GM19023 (cell line): ENCODE measurements around the gene PARP9.
"Not testable (repeated sequence)": the region's sequence is repeated elsewhere in the genome, so short reads cannot be mapped to it uniquely, and the experiment has no call there.

ENCODE experiments used
- ATAC-seq: cut with Tn5 transposase; IDR thresholded peaks from one replicate; pipeline ENCODE4 v1.9.1; 2021; ENCODE audit warnings: mild to moderate bottlenecking, moderate library complexity; ENCODE audit not compliant: unreplicated experiment

Gene PARP9

GRCh38 chr3:122523317-122523716, 40.8 kb downstream of the PARP9 start:
- no peak for ATAC-seq

- no peak for ATAC-seq
Observed at GRCh38 chr3:122520861-122521260, 43.2 kb downstream of the PARP9 start.

- no peak for ATAC-seq
Observed at GRCh38 chr3:122519693-122520092, 44.4 kb downstream of the PARP9 start.

DNA sequence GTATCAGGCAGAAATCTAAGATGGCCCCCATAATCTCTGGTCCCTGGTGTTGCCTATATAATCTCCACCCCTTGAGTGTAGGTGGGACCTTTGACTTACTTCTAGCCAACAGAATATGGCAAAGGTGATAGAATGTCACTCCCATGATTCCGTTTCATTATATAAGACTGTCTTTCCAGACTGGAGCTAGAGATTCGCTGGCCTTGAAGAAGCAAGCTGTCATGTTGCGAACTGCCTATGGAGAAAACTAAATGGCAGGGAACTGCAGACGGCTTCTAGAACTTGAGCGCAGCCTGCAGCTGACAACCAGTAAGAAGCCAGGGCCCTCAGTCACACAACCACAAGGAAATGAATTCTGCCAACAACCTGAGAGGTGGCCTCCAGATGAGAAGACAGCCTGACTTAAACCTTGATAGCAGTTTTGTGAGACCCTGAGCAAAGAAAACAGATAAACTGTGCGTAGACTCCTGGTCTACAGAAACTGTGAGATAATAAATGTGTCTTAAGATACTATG, 47.2 kb downstream of the PARP9 start:
- ATAC-seq, result no peak

GRCh38 chr3:122515870-122516269, 48.2 kb downstream of the PARP9 start:
- ATAC-seq, result no peak

- ATAC-seq, result peak; percentile 1
Observed at GRCh38 chr3:122515020-122515468, 49.1 kb downstream of the PARP9 start.

DNA sequence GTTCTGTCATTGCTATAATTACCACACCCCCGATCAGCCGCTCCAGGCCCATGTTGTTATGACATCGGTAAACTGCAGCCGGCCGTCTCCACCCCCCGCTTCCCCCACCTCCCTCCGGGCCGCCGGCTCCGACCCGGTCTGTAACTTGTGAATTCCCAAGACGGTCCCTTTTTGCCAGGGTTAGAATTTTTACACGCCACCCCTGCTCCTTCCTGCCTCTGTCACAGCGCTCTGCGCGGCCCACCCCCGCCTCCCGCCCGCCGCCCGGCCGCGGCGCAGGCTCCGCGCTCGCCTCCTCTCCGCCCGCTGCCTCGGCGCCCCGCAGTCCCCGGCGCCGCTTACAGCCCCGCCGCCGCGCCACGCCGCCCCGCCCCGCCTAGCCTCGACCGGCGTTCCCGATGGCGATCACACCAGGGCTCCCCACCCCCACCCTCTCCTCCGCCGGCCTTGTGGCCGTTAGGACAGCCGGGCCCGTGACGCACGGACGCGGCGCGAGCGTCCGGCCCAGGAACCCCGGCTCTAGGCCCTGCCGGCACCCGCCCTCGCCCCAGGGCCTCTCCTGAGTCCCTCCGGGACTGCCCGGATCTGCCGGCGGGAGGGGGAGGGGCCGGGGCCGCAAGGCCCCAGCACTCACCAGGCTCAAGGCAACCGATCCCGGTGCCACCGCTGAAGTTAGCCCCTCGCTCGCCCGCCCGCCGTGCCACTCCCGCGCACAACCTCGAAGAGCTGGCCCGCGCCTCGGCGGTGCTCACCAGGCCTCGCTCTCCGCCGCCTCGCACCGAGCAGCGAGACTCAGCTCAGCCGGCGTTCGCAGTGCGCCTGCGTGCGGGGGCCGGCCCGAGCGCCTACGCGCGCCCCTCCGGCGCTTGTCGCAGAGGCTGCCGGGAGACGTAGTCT, 49.7 kb downstream of the PARP9 start, which contains the start of gene KPNA1:
TSS of gene KPNA1 (minus strand) at position 817 of the 897 bp plus-strand sequence. CDS start 18,374 bp downstream, outside the sequence.
- ATAC-seq, result peak; percentile 91

- ATAC-seq, result no peak
Observed at GRCh38 chr3:122513386-122514122, 50.5 kb downstream of the PARP9 start.

DNA sequence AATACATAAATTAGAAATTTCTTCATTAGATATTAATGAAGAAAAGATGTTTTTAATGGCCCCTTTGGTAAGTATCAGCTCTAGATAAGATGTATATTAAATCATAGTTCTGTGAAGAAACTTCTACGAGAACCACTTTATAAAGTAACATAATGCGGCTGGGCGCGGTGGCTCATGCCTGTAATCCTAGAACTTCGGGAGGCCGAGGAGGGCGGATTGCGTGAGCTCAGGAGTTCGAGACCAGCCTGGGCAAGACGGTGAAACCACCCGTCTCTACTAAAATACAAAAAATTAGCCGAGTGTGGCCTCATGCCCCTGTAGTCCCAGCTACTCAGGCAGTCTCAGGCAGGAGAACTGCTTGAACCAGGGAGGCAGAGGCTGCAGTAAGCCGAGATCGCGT, 51.8 kb downstream of the PARP9 start:
- no peak for ATAC-seq

DNA sequence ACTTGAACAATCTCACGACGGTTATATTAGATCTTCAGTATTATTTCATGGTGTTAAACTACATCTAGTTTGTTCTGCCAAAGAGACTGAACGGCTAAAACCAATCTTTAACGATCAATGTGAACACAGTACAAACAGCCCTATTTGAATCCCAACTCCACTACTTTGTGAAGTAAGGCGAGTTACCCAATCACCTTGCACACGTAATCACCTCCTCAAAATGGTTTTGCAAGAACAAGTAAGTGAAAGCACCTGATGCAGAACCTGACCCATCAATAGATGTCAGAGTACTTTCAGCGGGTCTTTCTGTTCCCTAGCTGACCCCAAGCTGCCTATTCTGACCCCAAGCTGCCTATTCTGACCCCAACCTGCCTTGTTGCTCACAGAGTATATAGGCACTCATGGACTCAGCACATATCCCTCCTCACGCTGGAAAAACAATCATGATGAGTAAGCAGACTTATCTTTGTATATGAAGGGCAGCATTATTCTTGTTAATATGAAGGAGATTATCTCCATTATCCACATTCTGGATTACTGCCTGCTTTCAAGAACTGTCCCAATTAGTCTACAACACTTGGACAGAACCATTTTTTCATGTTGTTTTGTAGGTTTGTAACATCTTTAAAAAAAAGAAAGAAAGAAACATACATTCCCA, 53.1 kb downstream of the PARP9 start:
- ATAC-seq, result no peak

- ATAC-seq, result not testable (repeated sequence)
Observed at GRCh38 chr3:122508944-122509343, 55.2 kb downstream of the PARP9 start.

DNA sequence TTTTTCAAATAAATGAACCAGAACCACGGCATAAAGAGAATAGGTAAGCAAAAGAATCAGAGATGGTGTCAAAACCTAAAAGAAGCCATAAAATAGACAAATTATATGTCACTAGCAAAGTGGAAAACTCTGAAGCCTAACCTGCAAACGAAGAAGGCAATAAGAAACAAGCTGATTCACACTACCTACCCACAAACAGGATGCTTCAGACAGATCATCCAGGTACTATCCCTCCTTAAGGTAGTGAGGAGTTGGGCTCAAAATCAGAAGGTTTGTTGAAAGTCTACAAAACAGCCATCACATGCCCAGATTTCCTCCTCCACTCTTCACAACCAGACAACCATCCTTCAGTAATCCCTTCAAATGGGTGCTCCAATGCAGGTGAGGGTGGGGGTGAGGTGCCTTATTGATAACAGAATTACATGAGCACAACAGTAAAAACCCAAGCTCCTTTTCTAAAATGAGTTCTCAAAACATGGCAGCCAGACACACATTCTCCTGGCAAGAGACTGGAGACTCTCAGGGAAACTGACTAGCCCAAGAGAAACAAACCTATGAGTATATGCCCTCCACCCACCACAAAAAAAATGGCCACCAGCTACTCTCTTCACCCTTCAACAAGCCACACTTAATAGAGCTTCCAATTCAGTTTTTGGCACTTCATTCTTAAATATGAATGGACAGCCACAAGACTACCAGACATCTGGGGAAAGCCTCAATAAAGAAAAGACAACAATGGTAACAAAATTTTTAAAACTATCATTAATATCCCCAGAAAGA, 55.8 kb downstream of the PARP9 start:
- no peak for ATAC-seq

DNA sequence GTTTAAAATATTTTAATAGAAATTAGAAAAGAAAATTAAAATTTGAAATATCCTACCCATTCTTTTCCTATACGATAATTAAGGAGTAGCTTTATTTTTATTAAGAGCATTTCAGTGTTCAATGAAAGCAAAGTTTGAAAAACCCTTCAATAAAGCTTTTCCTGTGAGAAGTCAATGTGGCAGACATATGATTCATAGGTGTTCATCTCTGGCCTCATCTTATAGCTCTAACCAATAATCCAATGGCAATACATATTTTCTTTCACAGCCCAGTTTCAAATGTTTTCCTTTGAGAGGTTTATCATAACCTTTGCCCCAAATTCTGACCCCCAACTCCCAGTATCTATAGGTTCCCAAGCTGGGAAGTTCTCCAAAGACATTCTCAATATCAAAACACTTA, 57.6 kb downstream of the PARP9 start:
- no peak for ATAC-seq

GRCh38 chr3:122505676-122506075, 58.4 kb downstream of the PARP9 start:
- ATAC-seq, result no peak

- no peak for ATAC-seq
Observed at GRCh38 chr3:122502941-122503340, 61.2 kb downstream of the PARP9 start.

DNA sequence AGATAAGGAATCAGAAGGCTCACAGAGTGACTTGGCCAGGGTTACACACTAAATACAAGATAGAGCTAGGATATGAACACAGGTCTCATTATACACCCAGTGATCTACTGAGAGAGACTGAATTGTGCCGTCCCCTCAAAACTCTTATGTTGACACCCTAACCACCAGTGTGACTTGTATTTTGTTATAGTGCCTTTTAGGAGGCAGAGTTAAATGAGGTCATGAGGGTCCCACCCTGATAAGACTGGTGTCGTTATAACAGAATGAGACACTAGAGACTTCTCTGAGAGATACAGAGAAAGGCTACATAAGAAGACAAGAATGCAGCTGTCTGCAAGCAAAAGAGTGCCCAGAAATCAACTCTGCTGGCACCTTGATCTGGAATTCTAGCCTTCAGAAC, 62.0 kb downstream of the PARP9 start:
- ATAC-seq, result no peak

GRCh38 chr3:122500964-122501363, 63.1 kb downstream of the PARP9 start:
- ATAC-seq, result not testable (repeated sequence)

- ATAC-seq, result no peak
Observed at GRCh38 chr3:122498152-122498551, 65.9 kb downstream of the PARP9 start.

DNA sequence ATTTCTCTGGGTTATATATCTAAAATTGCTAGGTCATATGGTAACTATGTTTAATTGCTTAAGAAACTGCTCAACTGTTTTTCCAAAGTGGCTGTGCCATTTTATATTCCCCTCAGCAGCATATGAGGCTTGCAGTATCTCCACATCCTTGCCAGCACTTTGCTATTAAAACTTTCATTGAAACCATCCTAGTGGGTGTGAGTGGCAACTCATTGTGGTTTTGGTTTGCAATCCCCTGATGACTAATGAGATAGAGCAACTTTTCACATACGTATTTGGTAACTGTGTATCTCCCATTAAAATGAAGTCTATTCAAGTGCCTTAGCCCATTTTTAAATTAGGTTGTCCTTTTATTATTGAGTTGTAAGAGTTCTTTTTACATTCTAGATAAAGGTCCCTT, 66.7 kb downstream of the PARP9 start:
- peak; percentile 85 for ATAC-seq

- no peak for ATAC-seq
Observed at GRCh38 chr3:122496508-122496907, 67.6 kb downstream of the PARP9 start.
